ENCODE data around the gene ATF5. TPM values are rescaled to one million over a fixed set of nuclear protein-coding genes. Genes with fewer than 3 reads are reported as not detected.

Gene ATF5
- total and polyA plus RNA-seq, 10 of the 15 experiments (the other 5 are each of a cell fraction or from before 2014, with no cell fraction given): 9.1 to 133 (median 24.0) TPM

- ATAC-seq: no peak
- Histone ChIP-seq H3K9ac (ENCODE audit: control insufficient read depth, insufficient read depth, low read length) (no peak overlapping the region), H3K9me3 (replicated peaks; ENCODE audit: control insufficient read depth, insufficient read depth, low read length) (no peaks in the 10 kb centered on the region; the same call in 2 of the 3 replicates), H3K36me3 (ENCODE audit: control insufficient read depth in 2 of 2, insufficient read depth in 2 of 2, low read length in 1 of 2) (peaks cover 8 to 13% of the 10 kb centered on the region in 2 experiments), H3K4me2 (ENCODE audit: control insufficient read depth, insufficient read depth) (no peak overlapping the region), H3K27me3 (replicated peaks in 1 of 2; ENCODE audit: control insufficient read depth in 2 of 2, insufficient read depth in 2 of 2, low read length in 1 of 2) (no peaks in the 10 kb centered on the region), H3K27ac (ENCODE audit: control insufficient read depth, insufficient read depth) (no peak overlapping the region), H3K4me1 (ENCODE audit: control insufficient read depth, insufficient read depth, low read length) (peaks cover 10% of the 10 kb centered on the region), H4K20me1 (ENCODE audit: control insufficient read depth, insufficient read depth) (no peaks in the 10 kb centered on the region), H3K79me2 (ENCODE audit: control insufficient read depth, insufficient read depth, low read length) (peaks cover 17% of the 10 kb centered on the region), H2AFZ (ENCODE audit: control insufficient read depth, low read depth, low read length) (no peak overlapping the region), H3K4me3 (no peak overlapping the region)
- DNase-seq (ENCODE audit: low read depth, low spot score): no peak
- WGBS (ENCODE audit: insufficient coverage, insufficient replicate concordance, low lambda C conversion rate, missing lambda C conversion rate): 77% methylated on average over 10 of the region's 10 CpGs
- ChIA-PET RAD21 (ENCODE audit: unreplicated experiment) (no interaction called here), POLR2A (interaction anchor here (0.7 to 1.6 kb wide), 4 partner anchors 8 to 47 kb away, joined by 3 to 7 read pairs (median 4); no protein-coding TSS in a partner anchor), SMC1A (ENCODE audit: uncharacterized antibody, unreplicated experiment) (no interaction called here), CTCF (interaction anchor here (1.0 kb wide), 1 partner anchor 8 kb away, joined by 3 read pairs; no protein-coding TSS in a partner anchor)
- BruUV-seq (replicated peaks): no TSS peak
- in situ Hi-C loops (cut with MboI): loop anchor here (25.0 kb wide), 1 partner anchor 1243 kb away; the partner anchor contains the start of genes CA11 and DBP
- intact Hi-C loops (cut with micrococcal nuclease; ENCODE audit: unreplicated experiment): no loop called here
- no peak for FAIRE-seq
- TF ChIP-seq ZSCAN29 (IDR thresholded peaks at IDR 0.05) (no peak), BHLHE40 (IDR thresholded peaks at IDR 0.05; ENCODE audit: borderline replicate concordance in 1 of 2, low read depth in 2 of 2, low read length in 1 of 2) (no peak), CREM (IDR thresholded peaks at IDR 0.05; ENCODE audit: low read depth) (no peak), CEBPB (IDR thresholded peaks at IDR 0.05; ENCODE audit: borderline replicate concordance in 1 of 2, low read depth in 2 of 2, low read length in 2 of 2) (no peak), TCF12 (IDR thresholded peaks at IDR 0.05; ENCODE audit: low read depth, low read length) (no peak), DPF2 (IDR thresholded peaks at IDR 0.05) (no peak), CREB1 (IDR thresholded peaks at IDR 0.05; ENCODE audit: low read depth) (no peak), FOS (IDR thresholded peaks at IDR 0.05; ENCODE audit: borderline replicate concordance, extremely low read depth, insufficient read length) (no peak), NRF1 (conservative IDR thresholded peaks at IDR 0.05; ENCODE audit: low read depth, low read length) (no peak), NKRF (conservative IDR thresholded peaks at IDR 0.05) (no peak), HDGF (IDR thresholded peaks at IDR 0.05) (no peak), ZNF274 (IDR thresholded peaks at IDR 0.05; ENCODE audit: insufficient read depth, insufficient read length) (no peak), TAF1 (IDR thresholded peaks at IDR 0.05; ENCODE audit: borderline replicate concordance, low read depth, low read length) (no peak), ASH2L (IDR thresholded peaks at IDR 0.05; ENCODE audit: borderline replicate concordance, low read depth) (no peak), EZH2 (IDR thresholded peaks at IDR 0.05; ENCODE audit: borderline replicate concordance, control insufficient read depth, low read depth, low read length) (no peak)
- TF ChIP-seq, protein P1, sequence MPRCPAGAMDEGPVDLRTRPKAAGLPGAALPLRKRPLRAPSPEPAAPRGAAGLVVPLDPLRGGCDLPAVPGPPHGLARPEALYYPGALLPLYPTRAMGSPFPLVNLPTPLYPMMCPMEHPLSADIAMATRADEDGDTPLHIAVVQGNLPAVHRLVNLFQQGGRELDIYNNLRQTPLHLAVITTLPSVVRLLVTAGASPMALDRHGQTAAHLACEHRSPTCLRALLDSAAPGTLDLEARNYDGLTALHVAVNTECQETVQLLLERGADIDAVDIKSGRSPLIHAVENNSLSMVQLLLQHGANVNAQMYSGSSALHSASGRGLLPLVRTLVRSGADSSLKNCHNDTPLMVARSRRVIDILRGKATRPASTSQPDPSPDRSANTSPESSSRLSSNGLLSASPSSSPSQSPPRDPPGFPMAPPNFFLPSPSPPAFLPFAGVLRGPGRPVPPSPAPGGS (IDR thresholded peaks at IDR 0.05; ENCODE audit: borderline replicate concordance, insufficient read depth, low read depth, low read length, poor library complexity, severe bottlenecking): no peak
- TF ChIP-seq, protein P2, sequence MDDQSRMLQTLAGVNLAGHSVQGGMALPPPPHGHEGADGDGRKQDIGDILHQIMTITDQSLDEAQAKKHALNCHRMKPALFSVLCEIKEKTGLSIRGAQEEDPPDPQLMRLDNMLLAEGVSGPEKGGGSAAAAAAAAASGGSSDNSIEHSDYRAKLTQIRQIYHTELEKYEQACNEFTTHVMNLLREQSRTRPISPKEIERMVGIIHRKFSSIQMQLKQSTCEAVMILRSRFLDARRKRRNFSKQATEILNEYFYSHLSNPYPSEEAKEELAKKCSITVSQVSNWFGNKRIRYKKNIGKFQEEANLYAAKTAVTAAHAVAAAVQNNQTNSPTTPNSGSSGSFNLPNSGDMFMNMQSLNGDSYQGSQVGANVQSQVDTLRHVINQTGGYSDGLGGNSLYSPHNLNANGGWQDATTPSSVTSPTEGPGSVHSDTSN (IDR thresholded peaks at IDR 0.05; ENCODE audit: insufficient replicate concordance, low read depth, low read length): no peak
Measured at GRCh38 chr19:49880162-49880869, 48.7 kb upstream of the ATF5 start.
